Erythroblast (primary cell): ENCODE data around the gene SETD3.

ENCODE experiments used
- DNase-seq, 2 experiments: peaks; one replicate each; lab custom pipeline; 2025; lab: John Stamatoyannopoulos, UW
- GATA1 ChIP-seq: IDR thresholded peaks from 2 replicates; pipeline ENCODE4 v1.6.1; 2011; ENCODE audit warnings: low read depth, mild to moderate bottlenecking, control low read depth, low read length, moderate library complexity
- POLR2A ChIP-seq: IDR thresholded peaks from 2 replicates; pipeline ENCODE4 v1.6.1; 2011; ENCODE audit warnings: mild to moderate bottlenecking, low read length

The SETD3 gene

GRCh38 chr14:99445931-99446330 lies 34.7 kb downstream of the SETD3 start:
- TF ChIP-seq GATA1 (no peak), POLR2A (no peak)
- DNase-seq, result no peak

- TF ChIP-seq GATA1 (no peak), POLR2A (no peak)
- no peak for DNase-seq
Observed at GRCh38 chr14:99441918-99442317, 38.7 kb downstream of the SETD3 start.

GRCh38 chr14:99441157-99441870 lies 39.3 kb downstream of the SETD3 start:
- TF ChIP-seq GATA1 (no peak), POLR2A (no peak)
- peak; percentile 14 to 15 for DNase-seq

GRCh38 chr14:99440278-99440677 lies 40.4 kb downstream of the SETD3 start:
- DNase-seq, result no peak
- TF ChIP-seq GATA1 (no peak), POLR2A (no peak)

- DNase-seq, result no peak
- TF ChIP-seq POLR2A (no peak), GATA1 (no peak)
Observed at GRCh38 chr14:99437706-99438105, 43.0 kb downstream of the SETD3 start.

GRCh38 chr14:99436247-99437180 lies 44.1 kb downstream of the SETD3 start:
- DNase-seq, result no peak
- TF ChIP-seq POLR2A (no peak), GATA1 (no peak)

- TF ChIP-seq POLR2A, result no peak
- TF ChIP-seq GATA1, result no peak
- no peak for DNase-seq
Observed at GRCh38 chr14:99435327-99435726, 45.3 kb downstream of the SETD3 start.

GRCh38 chr14:99432485-99432884 lies 48.2 kb downstream of the SETD3 start:
- TF ChIP-seq POLR2A (no peak), GATA1 (no peak)
- DNase-seq, result no peak

GRCh38 chr14:99431986-99432385 lies 48.7 kb downstream of the SETD3 start:
- TF ChIP-seq GATA1 (no peak), POLR2A (no peak)
- DNase-seq, result no peak

GRCh38 chr14:99430491-99430890 lies 50.2 kb downstream of the SETD3 start:
- no peak for DNase-seq

GRCh38 chr14:99427632-99428300 lies 52.9 kb downstream of the SETD3 start:
- TF ChIP-seq POLR2A (no peak), GATA1 (no peak)
- no peak for DNase-seq

More at GRCh38 chr14:99430491-99430890, 50.2 kb downstream of the SETD3 start:
- no peak for TF ChIP-seq GATA1
- no peak for TF ChIP-seq POLR2A

GRCh38 chr14:99426813-99427346 lies 53.8 kb downstream of the SETD3 start:
- DNase-seq, result no peak
- TF ChIP-seq POLR2A (no peak), GATA1 (no peak)

GRCh38 chr14:99426265-99426664 lies 54.4 kb downstream of the SETD3 start:
- no peak for DNase-seq
- TF ChIP-seq GATA1, result no peak
- no peak for TF ChIP-seq POLR2A

- DNase-seq, result no peak
- TF ChIP-seq POLR2A (no peak), GATA1 (no peak)
Observed at GRCh38 chr14:99425272-99425681, 55.4 kb downstream of the SETD3 start.
